Dermis microvascular lymphatic vessel endothelial cell (primary cell): Measurements from ENCODE around the gene TMEM132C. TPM values are rescaled to one million over a fixed set of nuclear protein-coding genes. Genes with fewer than 3 reads are reported as not detected.

Source experiments
- DNase-seq, 2 donors: peaks; one replicate each; pipeline versions ENCODE4 v3.0.0 to v3.0.0-alpha.2; 2010; ENCODE audit warnings: low read depth in 2 of 2
- total RNA-seq: library from RNA; depleted of rRNA; stranded (reverse); fragments of >200 nt; gene quantifications from 2 replicates; pipeline ENCODE4 v1.2.1, GENCODE V29; 2014

TMEM132C gene
- total RNA-seq, 1 donor from 2014 or later = not detected

DNA sequence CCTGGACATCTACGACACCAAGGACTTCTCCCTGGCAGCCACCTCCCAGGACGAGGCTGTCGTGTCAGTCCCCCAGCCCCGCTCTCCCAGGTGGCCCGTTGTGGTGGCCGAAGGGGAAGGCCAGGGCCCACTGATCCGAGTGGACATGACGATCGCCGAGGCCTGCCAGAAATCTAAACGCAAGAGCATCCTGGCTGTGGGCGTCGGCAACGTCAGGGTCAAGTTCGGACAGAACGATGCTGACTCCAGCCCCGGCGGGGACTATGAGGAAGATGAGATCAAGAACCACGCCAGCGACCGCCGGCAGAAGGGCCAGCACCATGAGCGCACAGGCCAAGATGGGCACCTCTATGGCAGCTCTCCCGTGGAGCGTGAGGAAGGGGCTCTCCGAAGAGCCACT, 438.2 kb downstream of the TMEM132C start:
- no peak for DNase-seq

DNA sequence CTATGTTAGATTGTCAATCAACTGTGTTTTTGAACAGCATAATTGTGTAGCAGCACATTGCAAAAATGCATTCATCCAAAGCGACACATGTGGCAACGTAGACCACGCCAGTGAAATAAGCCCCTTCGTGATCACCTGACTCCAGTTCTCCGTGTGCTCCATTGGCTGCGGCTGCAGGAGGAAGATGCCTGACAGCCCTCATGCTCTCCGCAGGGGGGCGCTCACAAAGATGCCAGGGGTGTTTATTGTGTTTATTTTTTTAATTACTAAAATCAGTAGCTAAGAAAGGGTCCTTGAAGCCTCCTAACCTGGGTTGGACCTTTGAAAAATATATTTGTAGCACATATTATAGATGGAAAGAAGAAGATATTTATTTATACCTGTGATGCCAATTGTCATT, 440.5 kb downstream of the TMEM132C start:
- no peak for DNase-seq

DNA sequence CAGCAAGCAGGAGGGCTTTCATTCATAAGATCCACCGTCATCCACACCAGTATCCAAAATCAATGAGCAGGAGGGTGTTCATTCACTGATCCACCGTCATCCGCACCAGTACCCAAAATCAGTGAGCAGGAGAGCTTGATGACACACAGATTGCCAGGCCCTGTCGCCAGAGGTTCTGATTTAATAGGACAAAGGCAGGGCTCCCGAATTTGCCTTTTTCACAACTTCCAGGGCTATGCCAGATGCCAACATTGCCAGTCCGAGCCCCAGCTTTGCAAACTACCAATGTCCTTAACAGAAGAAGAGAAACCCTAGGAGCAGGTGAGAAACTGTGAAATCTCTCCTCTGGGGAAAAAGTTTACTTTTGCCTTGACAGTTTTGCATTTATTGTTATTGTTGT, 441.8 kb downstream of the TMEM132C start:
- DNase-seq = no peak

DNA sequence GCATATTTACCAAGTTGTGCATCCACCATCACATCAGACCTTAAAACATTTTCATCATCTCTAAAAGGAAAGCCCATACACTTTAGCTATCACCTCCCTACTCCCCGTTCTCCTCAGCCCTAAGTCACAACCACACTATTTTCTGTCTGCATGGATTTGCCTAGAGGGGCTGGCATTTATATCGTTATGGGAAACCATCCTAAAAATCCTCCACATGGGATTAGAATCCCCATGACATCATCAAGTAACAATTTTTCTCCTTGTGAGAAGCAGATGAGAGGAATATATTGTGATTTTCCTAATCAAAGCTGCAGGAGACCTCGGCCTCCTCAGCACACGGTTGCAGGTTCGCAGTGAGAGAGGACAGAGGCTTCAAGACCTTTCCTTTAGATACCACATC, 442.7 kb downstream of the TMEM132C start:
- DNase-seq = no peak

DNA sequence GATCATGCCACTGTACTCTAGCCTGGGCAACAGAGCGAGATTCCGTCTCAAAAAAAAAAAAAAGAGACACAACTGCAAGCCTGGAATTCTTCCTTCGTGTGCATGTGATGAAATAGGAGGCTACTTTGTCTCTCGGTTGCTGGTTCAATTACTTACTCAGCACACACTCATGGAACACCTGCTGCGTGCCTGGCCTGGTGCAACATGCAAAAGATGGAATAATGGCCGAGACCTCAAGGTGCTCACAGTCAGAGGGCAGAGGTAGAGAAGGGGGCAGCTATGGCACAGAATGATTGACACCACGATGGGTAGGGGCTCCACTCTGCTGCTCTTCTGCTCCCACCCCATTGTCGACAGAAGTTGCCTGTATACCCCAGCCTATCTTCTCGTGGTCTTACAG, 444.5 kb downstream of the TMEM132C start:
- DNase-seq = no peak

DNA sequence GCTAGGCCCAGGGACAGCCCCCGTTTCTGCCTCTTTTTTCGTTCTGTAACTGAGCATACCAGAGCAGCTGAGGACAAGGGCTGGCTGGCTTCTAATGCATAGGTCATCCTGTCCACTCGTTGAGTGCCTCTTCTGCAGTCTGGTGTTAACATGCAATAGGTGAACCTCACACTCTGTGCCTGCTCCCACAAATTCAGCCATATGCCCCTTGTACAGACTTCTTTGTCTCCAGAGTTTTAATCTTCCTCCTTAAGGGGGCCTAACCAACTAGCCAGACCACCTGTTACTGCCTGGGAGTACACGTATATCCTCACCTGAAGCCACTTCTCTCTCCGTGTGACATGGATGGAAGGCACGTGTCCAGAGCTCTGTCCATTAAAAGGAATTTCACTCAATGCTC, 445.7 kb downstream of the TMEM132C start:
- no peak for DNase-seq

DNA sequence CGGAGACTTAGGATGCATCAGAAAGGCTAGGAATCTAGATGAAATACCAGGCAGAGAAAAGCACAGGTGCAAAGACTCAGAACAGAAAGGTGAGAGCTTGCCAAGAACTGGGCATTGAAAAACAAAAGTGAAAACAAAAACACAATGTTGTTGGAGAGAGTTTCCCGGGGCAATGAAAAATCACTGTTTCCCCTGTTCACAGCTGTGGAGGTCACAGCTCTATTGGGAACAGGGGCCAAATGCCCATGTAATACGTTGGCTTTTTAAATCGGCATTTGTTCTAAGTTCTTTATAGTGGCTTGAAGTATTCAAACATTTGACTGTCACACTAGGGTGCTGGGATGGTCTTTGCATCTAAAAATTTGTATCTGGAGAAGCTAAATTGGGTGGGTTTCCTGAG, 448.5 kb downstream of the TMEM132C start:
- DNase-seq = no peak

DNA sequence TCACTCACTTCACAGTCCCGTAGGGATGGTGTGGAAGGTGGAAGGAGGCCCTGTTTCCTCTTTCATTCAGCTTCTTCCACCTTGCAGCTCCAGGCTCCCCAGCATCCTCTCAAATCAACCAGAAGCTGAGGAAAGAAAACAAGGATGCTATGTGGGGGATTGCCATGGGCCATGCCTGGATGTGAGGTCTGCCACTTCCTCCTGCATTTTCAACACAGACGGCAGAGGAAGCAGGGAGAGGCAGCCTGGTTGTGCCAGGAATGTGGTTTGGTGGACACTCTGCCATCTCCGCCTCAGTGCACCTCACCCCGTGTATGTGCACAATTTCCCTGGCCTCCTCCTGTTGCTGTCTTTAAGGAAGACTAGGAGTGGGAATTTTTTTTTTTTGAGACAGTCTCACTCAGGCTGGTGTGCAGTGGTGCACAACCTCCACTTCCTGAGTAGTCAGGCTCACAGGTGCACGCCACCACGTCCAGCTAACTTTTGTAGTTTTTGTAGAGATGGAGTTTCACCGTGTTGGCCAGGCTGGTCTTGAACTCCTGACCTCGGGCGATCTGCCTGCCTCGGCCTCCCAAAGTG, 457.6 kb downstream of the TMEM132C start:
- no peak for DNase-seq

DNA sequence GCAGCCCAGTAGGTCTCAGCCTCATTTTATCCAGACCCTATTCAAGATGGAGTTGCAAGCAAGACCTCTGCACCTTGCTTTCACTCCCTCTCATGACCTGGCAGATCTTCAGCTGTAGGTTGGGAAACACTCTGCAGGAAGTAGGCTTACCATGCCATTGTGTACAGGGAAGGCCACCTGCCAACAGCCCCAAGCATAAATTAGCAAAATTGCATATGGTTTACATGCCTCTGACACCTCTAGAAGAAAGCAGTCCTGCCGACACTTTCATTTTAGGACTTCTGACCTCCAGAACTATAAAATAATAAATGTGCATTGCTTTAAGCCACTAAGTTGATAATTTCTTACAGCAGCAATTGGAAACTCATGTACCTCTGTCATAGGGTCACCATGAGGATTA, 459.9 kb downstream of the TMEM132C start:
- no peak for DNase-seq

DNA sequence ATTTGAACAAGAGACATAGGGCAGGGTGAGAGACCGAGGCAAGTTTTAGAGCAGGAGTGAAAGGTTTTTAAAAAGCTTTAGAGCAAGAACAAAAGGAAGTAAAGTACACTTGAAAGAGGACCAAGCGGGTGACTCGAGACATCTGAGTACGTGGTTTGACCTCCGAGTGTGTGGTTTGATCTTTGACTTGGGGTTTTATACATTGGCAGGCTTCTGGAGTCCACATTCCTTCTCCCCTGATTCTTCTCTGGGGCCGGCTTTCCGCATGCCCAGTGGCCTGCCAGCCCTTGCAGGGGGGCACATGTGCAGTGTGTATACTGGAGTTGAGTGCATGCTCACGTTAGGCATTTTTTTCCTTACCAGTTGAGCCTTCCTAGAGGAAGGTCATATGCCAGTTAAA, 460.5 kb downstream of the TMEM132C start:
- no peak for DNase-seq

DNA sequence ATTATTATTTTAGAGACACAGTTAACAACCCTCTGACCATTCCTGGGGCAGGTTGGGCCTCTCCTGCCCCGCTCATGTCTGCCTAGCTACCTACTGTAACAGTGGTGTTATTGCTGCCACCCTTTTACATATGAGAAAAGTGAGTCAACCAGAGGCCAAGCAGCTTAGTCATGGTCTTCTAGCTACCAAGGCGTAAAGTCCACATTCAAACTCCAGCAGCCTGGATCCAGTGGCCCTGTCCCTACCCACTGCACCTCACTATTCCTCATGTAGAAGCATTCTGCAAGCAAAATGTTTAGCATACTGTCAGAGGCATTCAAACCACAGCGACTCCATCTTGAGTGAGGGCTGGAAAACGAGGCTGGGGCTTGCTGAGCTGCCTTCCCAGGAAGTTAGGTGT, 461.0 kb downstream of the TMEM132C start:
- DNase-seq = no peak

DNA sequence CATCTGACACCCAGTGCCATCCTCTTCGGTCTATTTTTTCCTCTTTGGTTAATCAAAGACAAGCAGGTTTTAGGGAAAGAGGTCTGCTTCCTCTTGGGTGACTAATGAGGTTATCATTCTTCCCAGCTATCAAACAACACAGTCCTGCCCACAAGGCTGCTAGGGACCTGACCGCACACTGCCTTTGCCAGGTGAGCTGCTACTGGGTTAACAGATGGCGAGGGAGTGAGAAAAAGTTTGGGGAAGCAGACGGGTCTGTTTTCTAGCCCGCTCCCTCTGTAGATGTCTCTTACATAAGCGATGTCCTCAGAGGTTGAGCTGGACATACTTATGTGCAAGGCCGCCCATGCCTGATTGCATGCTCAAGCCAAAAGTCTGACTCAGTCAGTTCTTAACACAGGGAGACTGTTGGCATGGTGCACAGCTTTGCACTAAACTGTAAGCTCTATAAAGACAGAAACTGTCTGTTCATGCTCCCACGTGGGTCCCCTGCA, 462.7 kb downstream of the TMEM132C start:
- no peak for DNase-seq

DNA sequence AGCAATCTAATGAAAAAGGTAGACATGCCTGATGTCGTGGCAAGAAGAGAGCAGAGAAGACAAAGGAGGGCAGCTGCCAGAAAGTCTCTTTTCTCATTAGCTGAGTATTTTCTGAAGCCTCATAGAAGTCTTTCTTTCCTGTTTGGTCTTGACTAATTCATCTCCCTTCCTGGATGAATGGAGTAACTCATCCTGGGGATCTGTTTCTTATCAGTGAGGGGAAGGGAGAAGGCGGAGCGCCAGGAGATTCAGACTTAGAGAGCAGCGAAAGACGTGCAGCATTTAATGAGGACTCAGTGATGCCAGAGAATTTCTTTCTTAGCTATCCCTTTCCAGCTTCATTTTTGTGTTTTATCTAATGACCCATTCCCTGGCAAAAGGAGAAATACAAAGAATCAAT, 467.4 kb downstream of the TMEM132C start:
- no peak for DNase-seq

DNA sequence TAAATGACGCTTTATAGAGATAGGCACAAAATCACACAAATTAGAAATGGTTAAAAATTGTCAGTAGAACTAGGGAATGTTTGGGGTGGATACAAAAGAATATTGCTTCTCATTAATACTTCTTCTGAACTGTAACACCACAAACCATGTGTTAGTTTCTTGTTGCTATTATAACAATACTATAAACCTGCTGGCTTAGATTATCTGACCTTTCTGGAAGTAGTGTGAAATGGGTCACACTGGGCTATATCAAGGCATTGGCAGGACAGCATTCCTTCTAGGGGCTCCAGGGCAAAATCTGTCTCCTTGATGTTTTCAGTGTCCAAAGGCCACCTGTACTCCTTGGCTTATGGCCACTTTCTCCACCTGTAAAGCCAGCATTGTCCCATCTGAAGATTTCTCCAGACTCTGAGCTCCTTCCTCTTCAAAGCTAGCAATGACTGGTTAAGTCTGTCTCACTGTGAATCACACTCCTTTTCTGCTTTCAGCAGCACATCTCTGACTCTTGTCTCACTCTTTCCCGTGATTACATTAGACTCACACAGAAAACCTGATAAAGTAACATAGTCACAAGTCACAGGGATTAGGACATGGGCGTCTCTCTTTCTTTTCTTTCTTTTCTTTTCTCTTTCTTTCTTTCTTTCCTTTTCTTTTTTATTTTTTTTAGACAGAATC, 470.5 kb downstream of the TMEM132C start:
- DNase-seq = no peak

DNA sequence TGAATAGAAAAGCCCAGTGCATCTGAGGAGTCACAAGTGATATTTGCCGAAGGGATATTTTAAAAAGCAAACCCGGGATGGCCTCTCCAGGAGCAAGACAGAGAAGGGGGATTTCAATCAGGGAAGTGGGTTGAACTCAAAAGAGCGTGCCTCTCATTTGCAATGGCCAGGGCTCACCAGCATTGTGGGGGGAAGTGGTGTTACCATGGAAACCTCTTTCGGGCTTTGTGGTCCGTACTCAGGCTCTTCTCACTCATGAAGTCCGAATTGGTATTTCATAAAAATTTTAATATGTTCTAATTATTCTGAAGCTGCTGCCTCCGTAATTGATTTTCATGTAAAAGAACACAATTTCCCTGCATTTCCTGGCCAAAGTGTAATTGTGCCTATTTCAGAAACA, 476.9 kb downstream of the TMEM132C start:
- no peak for DNase-seq

DNA sequence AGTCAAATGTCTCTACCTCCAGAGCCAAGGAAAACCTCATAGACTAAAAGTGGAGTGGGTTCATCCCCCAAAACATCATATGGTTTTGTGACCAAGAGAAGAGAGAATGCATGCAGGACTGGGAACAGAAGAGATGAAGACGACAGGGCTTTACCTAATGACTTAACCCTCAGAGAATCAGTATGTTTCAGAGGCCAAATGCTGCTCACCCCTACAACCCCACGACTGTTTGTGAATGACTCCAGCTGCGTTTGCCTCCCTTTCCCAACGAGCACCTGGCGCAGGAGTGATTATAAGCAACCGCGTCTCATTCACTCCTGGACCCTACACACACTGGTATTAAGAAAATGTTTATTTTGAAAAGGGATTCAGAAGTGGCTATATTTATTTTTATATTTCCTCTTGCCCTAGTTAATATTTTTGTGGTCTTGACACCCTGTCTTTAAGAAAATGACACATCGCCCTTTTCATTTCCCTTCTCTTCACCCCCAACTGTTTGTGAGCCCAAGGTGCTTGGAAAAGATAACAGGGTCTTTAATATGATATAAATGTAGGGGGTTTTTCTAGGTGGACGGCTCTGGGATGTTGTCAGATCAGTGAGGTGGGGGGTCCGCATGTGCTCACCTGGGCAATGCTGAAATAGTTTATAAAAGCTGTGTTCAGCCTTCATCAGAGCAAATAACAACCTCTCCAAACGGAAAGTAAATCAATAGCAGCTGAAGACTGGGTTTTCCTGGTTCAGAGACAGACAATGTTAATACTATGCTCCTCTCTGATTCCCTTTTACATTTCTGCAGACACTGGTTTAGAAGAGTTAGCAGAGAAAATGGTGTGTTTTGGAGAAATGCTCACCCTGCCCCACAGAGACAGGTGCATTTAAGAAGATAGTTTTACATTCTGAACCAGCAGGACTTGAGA, 479.1 kb downstream of the TMEM132C start:
- no peak for DNase-seq

DNA sequence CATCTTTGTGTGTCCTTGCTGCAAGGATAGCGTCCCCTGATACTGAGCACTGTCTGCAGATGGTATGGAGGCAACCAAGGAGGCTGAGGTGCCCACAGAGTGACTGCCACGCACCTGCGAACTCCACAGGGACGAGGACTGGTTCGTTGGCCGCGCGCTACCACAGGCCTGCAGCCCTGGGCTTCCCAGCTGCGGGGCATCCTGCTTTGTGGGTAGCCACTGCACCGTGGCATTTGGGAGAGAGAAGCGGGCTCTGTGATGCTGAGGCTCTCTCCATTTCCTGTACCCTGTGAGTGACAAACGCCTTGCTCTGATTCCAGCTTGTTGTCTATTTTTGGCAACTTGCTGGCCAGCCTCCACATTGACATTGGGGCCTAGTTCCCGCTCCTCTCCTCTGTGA, 480.5 kb downstream of the TMEM132C start:
- no peak for DNase-seq

DNA sequence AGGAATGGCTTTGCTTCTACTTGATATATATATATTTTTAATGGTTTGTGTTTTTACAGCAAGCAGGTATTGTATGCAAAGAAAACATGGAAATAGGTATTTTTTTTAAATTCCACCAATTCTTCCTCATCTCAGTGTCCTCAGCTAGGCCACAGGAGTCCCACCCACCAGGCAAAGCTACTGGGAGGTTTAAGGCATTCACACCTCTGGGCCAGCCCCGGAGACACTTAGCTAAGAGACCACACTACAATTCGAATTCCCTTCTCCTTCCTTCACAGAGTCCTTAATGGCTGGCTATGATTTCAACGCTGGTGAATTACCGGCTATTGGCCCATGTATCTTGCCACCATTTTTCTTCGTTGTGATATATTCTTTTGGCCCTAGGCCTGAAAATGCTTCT, 485.4 kb downstream of the TMEM132C start:
- no peak for DNase-seq

DNA sequence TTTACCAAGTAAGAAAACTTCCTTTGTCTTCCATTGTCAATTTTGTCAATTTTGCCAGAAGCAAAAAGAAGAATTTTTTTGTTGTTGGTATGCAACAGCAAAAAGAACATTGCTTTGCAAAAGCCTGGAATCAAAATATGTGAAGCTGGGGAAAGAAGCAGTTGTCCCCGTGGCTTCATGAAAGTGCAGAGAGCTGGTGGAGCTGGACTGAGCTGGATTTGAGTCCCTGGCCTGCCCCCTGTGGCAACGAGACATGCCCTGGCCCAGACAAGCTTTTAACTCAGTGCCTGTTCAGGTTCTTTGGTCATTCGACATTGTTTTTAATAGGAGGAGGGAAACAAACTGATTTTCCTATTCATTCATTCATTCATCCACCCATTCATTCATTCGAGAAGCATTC, 486.5 kb downstream of the TMEM132C start:
- no peak for DNase-seq

DNA sequence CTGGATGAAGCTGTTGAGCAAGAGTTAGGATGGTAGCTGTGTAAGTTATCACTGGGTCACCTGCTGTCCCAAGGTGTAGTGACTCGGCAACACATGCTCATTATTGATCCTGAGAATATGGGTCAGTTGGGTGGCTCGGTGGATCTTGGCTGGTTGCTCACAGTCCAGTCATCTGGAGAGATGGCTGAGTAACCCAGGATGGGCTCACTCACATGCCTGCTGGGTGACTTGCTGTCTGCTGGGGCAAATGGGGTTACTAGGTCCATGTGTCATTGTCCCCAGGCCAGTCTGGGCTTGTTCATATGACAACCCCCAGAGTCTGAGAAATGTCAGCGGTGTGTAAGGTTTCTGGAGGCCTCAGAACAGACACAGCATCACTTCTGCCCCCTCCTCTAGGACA, 487.3 kb downstream of the TMEM132C start:
- no peak for DNase-seq

DNA sequence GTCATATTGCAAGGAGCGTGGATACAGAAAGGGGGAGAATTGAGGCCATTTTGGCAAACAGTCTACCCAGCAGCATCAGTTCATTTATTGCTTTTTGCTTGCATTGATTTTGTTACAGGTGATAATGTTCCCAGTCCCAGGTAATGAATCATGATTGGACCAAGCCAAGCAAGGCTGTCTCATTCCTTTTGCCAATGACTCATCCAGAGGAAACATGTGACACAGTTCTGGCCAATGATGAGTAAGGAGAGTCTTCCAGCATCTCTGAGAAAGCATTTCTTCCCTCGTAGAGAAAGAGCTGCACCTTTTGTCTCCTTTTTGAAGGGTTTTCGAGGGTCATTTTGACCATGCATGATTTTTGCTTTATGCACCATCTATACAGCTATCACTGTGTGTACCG, 488.6 kb downstream of the TMEM132C start:
- DNase-seq = no peak
